Smooth muscle cell of the coronary artery (primary cell): Measurements from ENCODE around the gene RAD51C. TPM values are rescaled to one million over a fixed set of nuclear protein-coding genes. Genes with fewer than 3 reads are reported as not detected.

Source experiments
- total RNA-seq: library from RNA; depleted of rRNA; stranded (reverse); fragments of >200 nt; gene quantifications from 2 replicates; pipeline ENCODE4 v1.2.3, GENCODE V29; 2014; ENCODE audit warnings: low replicate concordance

The RAD51C gene
- 17.4 and 21.6 TPM in 2 replicates for total RNA-seq

DNA sequence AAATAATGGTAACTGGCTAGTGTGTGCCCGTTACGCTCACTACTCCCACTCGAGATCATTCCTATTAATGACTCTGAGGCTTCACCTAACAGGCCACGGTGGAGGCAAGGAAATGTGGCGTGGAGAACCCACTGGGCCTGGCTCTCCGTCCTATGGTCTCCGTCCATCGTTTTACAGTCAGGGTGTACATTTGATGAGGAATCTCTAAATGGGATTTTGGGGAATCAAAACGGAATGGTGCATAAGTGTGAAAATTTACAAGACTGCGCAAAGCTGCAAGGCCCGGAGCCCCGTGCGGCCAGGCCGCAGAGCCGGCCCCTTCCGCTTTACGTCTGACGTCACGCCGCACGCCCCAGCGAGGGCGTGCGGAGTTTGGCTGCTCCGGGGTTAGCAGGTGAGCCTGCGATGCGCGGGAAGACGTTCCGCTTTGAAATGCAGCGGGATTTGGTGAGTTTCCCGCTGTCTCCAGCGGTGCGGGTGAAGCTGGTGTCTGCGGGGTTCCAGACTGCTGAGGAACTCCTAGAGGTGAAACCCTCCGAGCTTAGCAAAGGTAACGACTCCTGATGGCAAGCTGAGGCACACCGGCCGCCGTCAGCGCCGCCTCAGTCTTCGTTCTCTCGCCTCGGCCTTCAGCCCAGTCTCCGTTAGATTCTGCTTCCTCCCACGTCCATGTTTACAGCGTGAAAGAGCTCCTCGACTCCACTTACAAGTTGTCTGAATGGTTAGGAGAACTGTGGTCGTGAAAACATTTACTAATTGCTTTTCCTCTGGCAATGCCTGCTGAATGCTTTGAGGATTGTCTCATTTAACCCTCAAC lies at the start of gene RAD51C:
Gene RAD51C, plus strand, starts transcription at position 364 of the 817 bp plus-strand sequence. Its CDS starts 42 bp downstream, at position 406.

DNA sequence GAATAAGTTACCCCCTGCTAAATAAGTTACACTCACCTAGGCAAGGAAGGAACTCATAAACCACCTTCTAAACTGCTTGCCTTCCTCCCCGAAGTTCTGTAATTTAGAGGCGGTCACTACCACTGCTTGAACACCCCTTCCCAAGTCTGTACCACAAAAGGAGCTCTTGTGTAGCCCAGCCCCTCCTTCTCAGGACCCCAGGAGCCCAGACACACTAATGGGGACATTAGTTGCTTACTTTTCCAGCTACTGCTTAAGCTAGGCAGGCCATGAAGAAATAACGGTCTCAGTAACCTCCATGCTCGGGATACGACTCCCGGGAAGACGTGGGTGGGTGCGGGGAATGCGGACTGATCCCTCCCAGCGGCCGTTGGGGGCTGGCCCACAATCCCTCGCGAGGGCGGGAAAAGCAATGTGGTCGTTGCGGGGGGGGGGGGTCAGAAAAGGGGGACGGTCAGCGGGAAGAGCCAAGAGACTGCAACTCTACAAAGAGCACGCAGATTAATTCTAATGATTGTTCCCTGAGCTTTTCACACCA lies 632 bp upstream of the RAD51C start, which contains the start of gene TEX14:
Gene TEX14, minus strand, starts transcription at position 345 of the 538 bp plus-strand sequence. CDS start 40,044 bp downstream, outside the sequence.

DNA sequence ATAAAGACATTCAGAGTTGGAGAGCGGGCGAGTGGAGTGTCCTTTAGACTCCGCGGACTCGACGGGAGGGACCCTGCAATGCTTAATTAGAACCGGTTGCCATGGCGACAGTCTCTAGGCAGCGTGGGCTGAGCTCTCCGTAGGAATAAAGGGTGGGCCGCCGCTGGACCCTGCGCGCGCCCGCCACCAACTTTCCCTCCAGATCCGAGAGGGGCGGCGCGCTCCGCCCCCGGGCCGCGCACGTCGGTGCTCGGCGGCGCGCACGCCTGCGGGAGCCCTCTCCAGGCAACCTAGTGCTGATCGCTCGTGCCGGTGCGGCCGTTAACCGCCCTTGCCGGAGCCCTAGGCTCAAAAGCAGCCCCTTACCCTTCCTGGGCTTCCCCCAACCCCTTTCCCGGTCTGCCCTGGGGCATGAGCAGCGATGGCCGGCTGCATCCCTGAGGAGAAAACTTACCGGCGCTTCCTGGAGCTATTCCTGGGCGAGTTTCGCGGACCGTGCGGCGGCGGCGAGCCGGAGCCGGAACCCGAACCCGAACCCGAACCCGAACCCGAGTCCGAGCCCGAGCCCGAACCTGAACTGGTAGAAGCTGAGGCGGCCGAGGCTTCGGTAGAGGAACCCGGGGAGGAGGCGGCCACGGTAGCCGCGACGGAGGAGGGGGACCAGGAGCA lies 63.3 kb downstream of the RAD51C start, which contains the start of gene PPM1E:
Gene PPM1E, plus strand, starts transcription at position 278 of the 669 bp plus-strand sequence.

Other genes starting within 250 kb of the RAD51C start
- gene HSF5, start 204.2 kb upstream of the RAD51C start, total RNA-seq, result not detected in 2 replicates
- gene MTMR4, start 178.0 kb upstream of the RAD51C start, total RNA-seq, result 32.0 and 84.6 TPM in 2 replicates
- gene TEX14, start 557 bp upstream of the RAD51C start, total RNA-seq, result 0.08 TPM in 1 of 2 replicates, not detected in the other
- gene PPM1E, start 63.3 kb downstream of the RAD51C start, total RNA-seq, result 0.08 TPM in 1 of 2 replicates, not detected in the other